Measurements from ENCODE around the gene MT1B. TPM values are rescaled to one million over a fixed set of nuclear protein-coding genes. Genes with fewer than 3 reads are reported as not detected.

MT1B gene
- total RNA-seq, result not detected
- polyA plus RNA-seq (ENCODE audit: insufficient read depth, low read depth, low replicate concordance), result not detected
- long read RNA-seq, donor 1, result 0 reads
- long read RNA-seq, donor 2, result 0 reads
- long read RNA-seq, donor 3, result 0 reads
- long read RNA-seq, donor 4, result 0 reads
- long read RNA-seq, donor 5, result 0 reads
- long read RNA-seq, donor 6, result 0 reads
- long read RNA-seq, donor 7, result 0 reads
- long read RNA-seq, donor 8, result 0 reads
- long read RNA-seq, donor 9, result 0 reads
- long read RNA-seq, donor 10, result 0 reads

- no peak within 1 kb of the TSS for H3K27ac ChIP-seq (ENCODE audit: low read depth in 2 of 2, low read length in 2 of 2)
- H3K4me1 ChIP-seq (ENCODE audit: control insufficient read depth in 2 of 3, insufficient read depth in 2 of 3, low read depth in 1 of 3, low read length in 3 of 3), result no peaks in the 10 kb centered on the region
- no peak for DNase-seq
- H3K36me3 ChIP-seq (ENCODE audit: control insufficient read depth in 2 of 3, insufficient read depth in 3 of 3, low read length in 3 of 3), result no peaks in the 10 kb centered on the region
- no peak within 1 kb of the TSS for H3K4me3 ChIP-seq (ENCODE audit: low read length in 3 of 3)
- FAIRE-seq, result no peak
- peaks cover 12% of the 10 kb centered on the region for H3K27me3 ChIP-seq (ENCODE audit: control insufficient read depth, insufficient read depth, low read length)
- intact Hi-C loops (cut with DNase I), result no loop called here
- no peaks in the 10 kb centered on the region for H3K9me3 ChIP-seq (ENCODE audit: control insufficient read depth in 2 of 3, insufficient read depth in 1 of 3, low read length in 3 of 3)
- TF ChIP-seq, protein P1, sequence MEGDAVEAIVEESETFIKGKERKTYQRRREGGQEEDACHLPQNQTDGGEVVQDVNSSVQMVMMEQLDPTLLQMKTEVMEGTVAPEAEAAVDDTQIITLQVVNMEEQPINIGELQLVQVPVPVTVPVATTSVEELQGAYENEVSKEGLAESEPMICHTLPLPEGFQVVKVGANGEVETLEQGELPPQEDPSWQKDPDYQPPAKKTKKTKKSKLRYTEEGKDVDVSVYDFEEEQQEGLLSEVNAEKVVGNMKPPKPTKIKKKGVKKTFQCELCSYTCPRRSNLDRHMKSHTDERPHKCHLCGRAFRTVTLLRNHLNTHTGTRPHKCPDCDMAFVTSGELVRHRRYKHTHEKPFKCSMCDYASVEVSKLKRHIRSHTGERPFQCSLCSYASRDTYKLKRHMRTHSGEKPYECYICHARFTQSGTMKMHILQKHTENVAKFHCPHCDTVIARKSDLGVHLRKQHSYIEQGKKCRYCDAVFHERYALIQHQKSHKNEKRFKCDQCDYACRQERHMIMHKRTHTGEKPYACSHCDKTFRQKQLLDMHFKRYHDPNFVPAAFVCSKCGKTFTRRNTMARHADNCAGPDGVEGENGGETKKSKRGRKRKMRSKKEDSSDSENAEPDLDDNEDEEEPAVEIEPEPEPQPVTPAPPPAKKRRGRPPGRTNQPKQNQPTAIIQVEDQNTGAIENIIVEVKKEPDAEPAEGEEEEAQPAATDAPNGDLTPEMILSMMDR (IDR thresholded peaks at IDR 0.05; ENCODE audit: borderline replicate concordance, extremely low read depth, insufficient read depth), result no peak
- no peak within 1 kb of the TSS for H3K9ac ChIP-seq (ENCODE audit: low read length in 3 of 3)
Measured at GRCh38 chr16:56651586-56651985, at the start of gene MT1B. TSS of gene MT1B (plus strand) at chr16:56651886. CDS start at chr16:56651954, 68 bp downstream.

GRCh38 chr16:56603589-56603988 is 48.1 kb upstream of the MT1B start:
- DNase-seq (peak in 3 of 5 donors; percentile 56 to 81 (median 67)), FAIRE-seq (no peak)
- Histone ChIP-seq H3K4me1 (ENCODE audit: control insufficient read depth in 2 of 3, insufficient read depth in 2 of 3, low read depth in 1 of 3, low read length in 3 of 3) (peaks cover 0 to 13% (median 11%) of the 10 kb centered on the region in 3 donors), H3K9me3 (ENCODE audit: control insufficient read depth in 2 of 3, insufficient read depth in 1 of 3, low read length in 3 of 3) (no peaks in the 10 kb centered on the region), H3K27me3 (ENCODE audit: control insufficient read depth, insufficient read depth, low read length) (no peaks in the 10 kb centered on the region), H3K36me3 (ENCODE audit: control insufficient read depth in 2 of 3, insufficient read depth in 3 of 3, low read length in 3 of 3) (no peaks in the 10 kb centered on the region), H3K9ac (ENCODE audit: low read length in 3 of 3) (no peak overlapping the region), H3K27ac (ENCODE audit: low read depth in 2 of 2, low read length in 2 of 2) (no peak overlapping the region), H3K4me3 (ENCODE audit: low read length in 3 of 3) (no peak overlapping the region)
- intact Hi-C loops (cut with DNase I), result loop anchor here (10.0 kb wide), 1 partner anchor 81 kb away; the partner anchor contains the start of gene MT1X
- TF ChIP-seq, protein P1 (IDR thresholded peaks at IDR 0.05; ENCODE audit: borderline replicate concordance, extremely low read depth, insufficient read depth), result peak; percentile 63

DNA sequence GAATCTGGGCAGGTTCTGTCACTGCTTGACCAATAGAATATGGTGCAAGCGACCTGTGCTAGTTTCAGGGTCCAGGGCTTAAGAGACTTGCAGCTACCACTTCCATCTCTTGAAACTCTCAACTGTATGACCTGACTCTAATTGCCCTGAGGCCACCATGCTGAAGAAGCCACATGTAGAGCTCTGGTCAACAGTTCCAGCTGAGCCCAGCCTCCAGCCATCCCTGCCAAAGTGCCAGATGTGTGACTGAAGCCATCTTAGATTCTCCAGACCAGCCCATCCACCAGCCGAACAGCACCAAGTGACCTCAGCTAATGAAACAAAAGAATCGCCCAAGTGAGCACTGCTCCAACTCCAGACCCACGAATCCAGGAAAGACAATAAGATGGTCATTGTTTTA is 46.7 kb upstream of the MT1B start:
- Histone ChIP-seq H3K27ac (ENCODE audit: low read depth in 2 of 2, low read length in 2 of 2) (no peak overlapping the region), H3K27me3 (ENCODE audit: control insufficient read depth, insufficient read depth, low read length) (no peaks in the 10 kb centered on the region), H3K4me3 (ENCODE audit: low read length in 3 of 3) (no peak overlapping the region), H3K9me3 (ENCODE audit: control insufficient read depth in 2 of 3, insufficient read depth in 1 of 3, low read length in 3 of 3) (no peaks in the 10 kb centered on the region), H3K9ac (ENCODE audit: low read length in 3 of 3) (no peak overlapping the region), H3K4me1 (ENCODE audit: control insufficient read depth in 2 of 3, insufficient read depth in 2 of 3, low read depth in 1 of 3, low read length in 3 of 3) (peaks cover 0 to 14% (median 11%) of the 10 kb centered on the region in 3 donors), H3K36me3 (ENCODE audit: control insufficient read depth in 2 of 3, insufficient read depth in 3 of 3, low read length in 3 of 3) (no peaks in the 10 kb centered on the region)
- intact Hi-C loops (cut with DNase I), result loop anchor here (10.0 kb wide), 1 partner anchor 80 kb away; the partner anchor contains the start of gene MT1X
- DNase-seq (no peak), FAIRE-seq (no peak)
- TF ChIP-seq, protein P1 (IDR thresholded peaks at IDR 0.05; ENCODE audit: borderline replicate concordance, extremely low read depth, insufficient read depth), result no peak

Data from kidney (tissue), 22 donors.